Measurements from ENCODE around the gene CCNG1.
A peak's percentile ranks its signal among the peaks of the same experiment; 100 is the strongest.
"Not testable (repeated sequence)": the region's sequence is repeated elsewhere in the genome, so short reads cannot be mapped to it uniquely, and the experiment has no call there.

Gene CCNG1

GRCh38 chr5:163437309-163438182 is at the start of gene CCNG1:
Gene CCNG1, plus strand, starts transcription at chr5:163437595. Its CDS starts 1,662 bp downstream, at chr5:163439257.
- DNase-seq = peak; percentile 96 to 97
- TF ChIP-seq POLR2A (IDR thresholded peaks at IDR 0.05; ENCODE audit: low read length) (peak; percentile 97), GATA1 (IDR thresholded peaks at IDR 0.05; ENCODE audit: low read depth, low read length) (no peak)

GRCh38 chr5:163395792-163396191 is 41.6 kb upstream of the CCNG1 start:
- no peak for DNase-seq
- TF ChIP-seq POLR2A (IDR thresholded peaks at IDR 0.05; ENCODE audit: low read length) (no peak), GATA1 (IDR thresholded peaks at IDR 0.05; ENCODE audit: low read depth, low read length) (no peak)

GRCh38 chr5:163396818-163397340 is 40.5 kb upstream of the CCNG1 start:
- DNase-seq = not testable (repeated sequence)

- no peak for DNase-seq
- TF ChIP-seq GATA1 (IDR thresholded peaks at IDR 0.05; ENCODE audit: low read depth, low read length) = no peak
- no peak for TF ChIP-seq POLR2A (IDR thresholded peaks at IDR 0.05; ENCODE audit: low read length)
Measured at GRCh38 chr5:163397354-163397753, 40.0 kb upstream of the CCNG1 start.

- no peak for DNase-seq
- TF ChIP-seq POLR2A (IDR thresholded peaks at IDR 0.05; ENCODE audit: low read length) (no peak), GATA1 (IDR thresholded peaks at IDR 0.05; ENCODE audit: low read depth, low read length) (no peak)
Measured at GRCh38 chr5:163399923-163400322, 37.5 kb upstream of the CCNG1 start.

- no peak for DNase-seq
- TF ChIP-seq POLR2A (IDR thresholded peaks at IDR 0.05; ENCODE audit: low read length) (no peak), GATA1 (IDR thresholded peaks at IDR 0.05; ENCODE audit: low read depth, low read length) (no peak)
Measured at GRCh38 chr5:163401271-163401670, 36.1 kb upstream of the CCNG1 start.

GRCh38 chr5:163402007-163402406 is 35.4 kb upstream of the CCNG1 start:
- no peak for DNase-seq
- no peak for TF ChIP-seq GATA1 (IDR thresholded peaks at IDR 0.05; ENCODE audit: low read depth, low read length)
- TF ChIP-seq POLR2A (IDR thresholded peaks at IDR 0.05; ENCODE audit: low read length) = no peak

- DNase-seq = no peak
- no peak for TF ChIP-seq GATA1 (IDR thresholded peaks at IDR 0.05; ENCODE audit: low read depth, low read length)
- no peak for TF ChIP-seq POLR2A (IDR thresholded peaks at IDR 0.05; ENCODE audit: low read length)
Measured at GRCh38 chr5:163404364-163405173, 32.8 kb upstream of the CCNG1 start.

- DNase-seq = no peak
Measured at GRCh38 chr5:163407034-163407655, 30.2 kb upstream of the CCNG1 start.

GRCh38 chr5:163408311-163408923 is 29.0 kb upstream of the CCNG1 start:
- DNase-seq = peak; percentile 58 to 74
- no peak for TF ChIP-seq POLR2A (IDR thresholded peaks at IDR 0.05; ENCODE audit: low read length)
- no peak for TF ChIP-seq GATA1 (IDR thresholded peaks at IDR 0.05; ENCODE audit: low read depth, low read length)

More at GRCh38 chr5:163407034-163407655, 30.2 kb upstream of the CCNG1 start:
- no peak for TF ChIP-seq GATA1 (IDR thresholded peaks at IDR 0.05; ENCODE audit: low read depth, low read length)
- no peak for TF ChIP-seq POLR2A (IDR thresholded peaks at IDR 0.05; ENCODE audit: low read length)

GRCh38 chr5:163409384-163409783 is 28.0 kb upstream of the CCNG1 start:
- DNase-seq = no peak
- TF ChIP-seq GATA1 (IDR thresholded peaks at IDR 0.05; ENCODE audit: low read depth, low read length) (no peak), POLR2A (IDR thresholded peaks at IDR 0.05; ENCODE audit: low read length) (no peak)

- no peak for DNase-seq
- TF ChIP-seq GATA1 (IDR thresholded peaks at IDR 0.05; ENCODE audit: low read depth, low read length) (no peak), POLR2A (IDR thresholded peaks at IDR 0.05; ENCODE audit: low read length) (no peak)
Measured at GRCh38 chr5:163410505-163410904, 26.9 kb upstream of the CCNG1 start.

GRCh38 chr5:163415673-163416072 is 21.7 kb upstream of the CCNG1 start:
- DNase-seq = not testable (repeated sequence)

- TF ChIP-seq POLR2A (IDR thresholded peaks at IDR 0.05; ENCODE audit: low read length) (no peak), GATA1 (IDR thresholded peaks at IDR 0.05; ENCODE audit: low read depth, low read length) (no peak)
- no peak for DNase-seq
Measured at GRCh38 chr5:163424836-163425235, 12.6 kb upstream of the CCNG1 start.

- DNase-seq = not testable (repeated sequence)
Measured at GRCh38 chr5:163426128-163426527, 11.3 kb upstream of the CCNG1 start.
